HG03060 (cell line): ENCODE data around the gene FAM168B.
A peak's percentile ranks its signal among the peaks of the same experiment; 100 is the strongest.
"Not testable (repeated sequence)": the region's sequence is repeated elsewhere in the genome, so short reads cannot be mapped to it uniquely, and the experiment has no call there.

Experiments used
- ATAC-seq: cut with Tn5 transposase; IDR thresholded peaks from one replicate; pipeline ENCODE4 v1.9.1; 2021; ENCODE audit warnings: low read depth, moderate number of reproducible peaks; ENCODE audit not compliant: unreplicated experiment

FAM168B gene

DNA sequence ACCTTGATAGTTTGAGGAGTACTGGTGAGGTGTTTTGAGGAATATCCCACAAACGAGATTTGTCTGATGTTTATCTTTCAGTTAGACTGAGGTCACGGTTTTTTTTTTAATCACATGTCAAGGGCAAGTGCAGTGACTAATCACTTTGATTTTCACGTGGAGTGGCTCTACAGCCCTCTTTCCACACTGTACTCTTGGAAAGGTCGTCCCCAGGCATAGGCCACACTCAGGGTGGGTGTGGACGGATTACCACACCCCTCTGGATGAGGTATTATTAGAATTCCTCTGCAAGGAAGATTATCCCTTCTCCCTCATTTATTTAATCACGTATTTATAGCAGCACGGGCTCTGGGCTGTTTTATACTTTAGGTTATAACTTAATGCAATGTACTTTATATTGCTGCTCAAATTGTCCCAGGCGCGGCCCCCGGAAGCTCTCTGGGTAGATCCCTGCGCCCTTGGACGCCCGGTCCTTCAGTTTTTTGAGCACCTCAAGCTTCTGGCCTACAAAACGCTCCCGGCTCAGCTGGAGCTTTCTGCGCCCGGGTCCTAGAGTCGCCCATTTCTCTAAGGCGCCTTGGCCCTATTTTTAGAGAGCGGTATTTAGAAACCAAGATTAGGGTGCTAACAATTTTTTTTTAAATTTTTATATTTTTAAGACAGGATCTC is 11.4 kb upstream of the FAM168B start:
- ATAC-seq = peak; percentile 38

DNA sequence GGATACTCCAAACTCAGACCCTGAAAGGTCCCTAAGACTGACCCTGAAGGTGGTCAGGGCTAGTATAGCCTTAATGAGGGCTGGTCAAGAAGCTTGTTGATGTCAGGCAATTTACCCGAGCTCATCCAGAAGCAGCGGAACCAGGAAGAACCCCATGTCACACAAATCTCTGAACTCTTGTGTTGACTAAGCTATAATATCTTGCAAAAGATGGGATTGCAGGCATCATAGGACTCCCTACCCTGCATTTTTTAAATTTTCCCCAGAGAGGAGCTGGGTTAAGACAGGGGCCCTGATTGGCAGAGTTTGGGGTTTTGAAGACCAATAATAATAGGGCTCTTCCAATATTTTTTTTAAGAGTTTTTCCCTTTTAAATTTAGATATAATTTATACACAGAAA is 9.9 kb upstream of the FAM168B start:
- no peak for ATAC-seq

DNA sequence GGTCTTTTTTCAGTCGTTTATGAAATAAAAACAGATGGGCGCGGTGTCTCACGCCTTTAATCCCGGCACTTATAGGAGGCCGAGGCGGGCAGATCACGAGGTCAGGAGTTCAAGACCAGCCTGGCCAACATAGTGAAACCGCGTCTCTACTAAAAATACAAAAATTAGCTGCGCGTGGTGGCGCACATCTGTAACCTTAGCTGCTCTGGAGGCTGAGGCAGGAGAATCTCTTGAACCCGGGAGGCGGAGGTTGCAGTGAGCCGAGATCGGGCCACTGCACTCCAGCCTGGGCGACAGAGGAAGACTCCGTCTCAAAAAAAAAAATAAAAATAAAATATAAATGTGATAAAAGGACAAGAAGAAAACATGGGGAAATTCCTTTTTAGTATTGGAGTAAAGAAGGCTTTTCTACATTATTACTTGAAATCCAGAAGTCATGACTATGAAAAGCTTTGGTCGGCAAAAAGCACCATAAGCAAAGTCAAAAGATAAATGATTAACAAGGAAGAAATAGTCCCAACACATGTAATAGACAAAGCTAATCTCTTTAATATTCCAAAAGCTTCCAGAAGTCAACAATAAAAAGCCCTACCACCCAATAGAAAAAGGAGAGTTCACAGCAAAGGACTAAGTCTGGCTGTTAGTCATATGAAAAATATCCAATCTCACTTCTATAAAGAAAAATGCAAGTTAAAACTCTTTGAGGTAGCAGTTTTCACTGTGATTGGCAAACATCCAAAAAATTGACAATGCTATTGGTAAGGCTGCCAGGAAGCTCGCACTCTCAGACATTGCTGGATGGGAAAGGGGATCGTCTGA is 1.4 kb upstream of the FAM168B start:
- ATAC-seq = no peak

DNA sequence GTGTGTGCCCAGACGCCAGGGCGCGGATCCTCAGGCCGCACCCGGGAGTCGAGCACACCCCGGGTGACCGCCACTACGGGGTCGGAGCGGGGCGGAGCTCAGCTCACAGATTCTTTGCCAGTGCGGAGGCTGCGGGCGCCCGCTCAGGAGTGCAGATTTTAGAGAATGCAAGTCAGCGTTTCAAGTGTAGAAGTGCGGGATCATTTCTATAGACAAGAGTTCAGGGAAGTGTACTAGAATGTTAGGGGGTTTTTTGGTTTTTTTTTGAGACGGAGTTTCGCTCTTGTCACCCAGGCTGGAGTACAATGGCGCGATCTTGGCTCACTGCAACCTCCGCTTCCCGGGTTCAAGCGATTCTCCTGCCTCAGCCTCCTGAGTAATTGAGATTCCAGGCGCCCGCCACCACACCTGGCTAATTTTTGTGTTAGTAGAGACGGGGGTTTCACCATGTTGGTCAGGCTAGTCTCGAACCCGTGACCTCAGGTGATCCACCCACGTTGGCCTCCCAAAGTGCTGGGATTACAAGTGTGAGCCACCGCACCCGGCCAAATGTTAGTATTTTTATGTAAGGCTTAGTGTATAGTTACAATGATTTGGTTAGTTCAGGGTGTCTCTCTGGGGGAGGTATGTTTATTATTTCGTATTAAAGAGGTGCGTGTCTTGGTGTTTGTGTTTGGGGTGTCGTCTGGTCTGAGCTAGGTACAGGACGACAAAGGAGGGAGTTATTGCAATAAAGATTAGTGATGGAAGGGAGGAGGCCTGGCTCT is 619 bp upstream of the FAM168B start:
- peak; percentile 53 for ATAC-seq

DNA sequence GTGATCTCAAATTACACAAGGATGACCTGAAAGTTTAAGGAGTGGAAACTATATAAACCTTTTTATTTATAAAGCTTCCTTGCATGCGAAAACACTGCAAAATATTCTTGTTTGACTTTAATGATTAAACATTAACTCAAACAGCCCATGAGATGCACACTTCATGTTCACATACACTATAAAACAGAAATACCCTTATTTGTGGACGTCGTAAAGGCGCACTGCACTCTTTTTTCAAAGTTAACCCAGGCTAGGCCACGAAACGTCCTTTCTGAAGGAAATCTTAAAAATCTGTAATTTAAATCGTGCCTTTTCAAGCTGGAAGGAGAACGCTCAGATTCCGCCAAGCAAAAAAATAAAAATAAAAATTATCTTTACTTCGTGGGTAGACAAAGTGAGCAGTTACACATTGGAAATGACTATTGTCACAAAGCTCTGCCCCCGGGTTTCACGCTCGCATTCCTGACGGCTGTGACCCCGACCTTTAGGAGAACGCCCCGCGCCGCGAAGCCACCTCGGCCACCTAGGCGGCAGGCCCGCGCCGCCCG is 728 bp downstream of the FAM168B start:
- ATAC-seq = no peak

DNA sequence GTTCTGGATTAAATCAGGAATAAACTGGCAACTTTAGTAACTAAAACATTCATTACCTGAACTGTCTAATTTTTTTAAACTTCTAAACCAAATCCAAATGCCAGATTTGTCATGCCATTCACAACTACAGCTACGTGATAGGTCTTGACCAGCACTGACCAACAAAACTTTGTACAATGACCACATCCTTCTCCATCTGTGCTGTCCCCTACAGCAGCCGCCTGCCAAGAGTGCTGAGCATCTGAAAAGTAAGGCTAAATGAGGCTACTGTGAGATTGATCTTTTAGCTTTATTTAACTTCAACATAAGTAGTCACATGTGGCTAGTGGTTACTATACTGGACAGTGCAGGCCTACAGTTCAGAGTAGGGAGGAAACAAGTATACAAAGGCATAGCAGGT is 7.6 kb downstream of the FAM168B start:
- ATAC-seq = no peak

DNA sequence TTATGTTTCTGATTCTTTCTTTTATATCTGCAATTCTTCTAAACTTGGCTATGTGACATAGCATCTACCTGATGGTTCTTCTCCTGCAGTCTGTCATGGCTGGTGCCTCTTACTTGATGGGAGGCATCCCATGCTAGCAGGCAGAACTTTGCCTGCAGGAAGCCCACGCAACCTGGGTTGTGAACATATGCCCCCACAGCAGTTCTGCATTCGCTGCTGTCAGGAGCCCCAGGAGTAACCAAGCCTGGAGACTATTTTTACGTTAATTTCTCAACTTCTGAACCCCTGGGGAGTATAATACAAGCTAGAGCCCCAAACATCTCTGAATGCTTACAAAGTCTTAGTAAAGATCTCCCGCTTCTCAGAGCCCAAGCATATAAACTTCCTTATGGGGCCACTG is 12.1 kb downstream of the FAM168B start:
- ATAC-seq = no peak

DNA sequence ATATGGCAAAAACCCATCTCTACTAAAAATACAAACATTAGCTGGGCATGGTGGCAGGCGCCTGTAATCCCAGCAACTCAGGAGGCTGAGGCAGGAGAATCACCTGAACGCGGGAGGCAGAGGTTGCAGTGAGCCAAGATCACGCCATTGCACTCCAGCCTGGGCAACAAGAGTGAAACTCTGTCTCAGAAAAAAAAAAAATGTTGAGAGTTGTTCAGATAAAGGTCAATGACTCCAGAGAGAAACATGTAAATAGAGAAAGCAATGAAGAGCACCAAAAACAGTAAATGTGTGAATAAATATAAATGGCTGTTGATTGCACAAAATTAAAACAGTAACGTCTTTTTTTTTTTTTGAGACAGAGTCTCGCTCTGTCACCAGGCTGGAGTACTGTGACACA is 13.3 kb downstream of the FAM168B start:
- not testable (repeated sequence) for ATAC-seq

DNA sequence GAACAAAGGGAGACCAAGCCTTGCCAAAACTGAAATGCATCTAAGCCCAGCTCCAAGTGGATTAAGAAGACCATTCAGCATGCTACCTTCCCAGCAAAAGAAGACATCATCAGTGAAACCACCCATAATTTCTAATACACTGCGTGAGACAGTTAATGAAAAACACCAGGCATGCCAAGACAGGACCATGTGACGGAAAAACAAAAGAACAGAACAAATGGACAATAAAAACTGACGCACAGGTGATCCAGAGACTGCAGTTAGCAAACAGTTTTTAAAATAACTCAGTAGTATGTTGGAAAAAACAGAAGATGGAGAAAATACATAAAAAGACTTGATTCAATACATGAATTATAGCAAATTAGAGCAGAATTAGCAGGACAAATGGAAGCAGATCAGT is 15.3 kb downstream of the FAM168B start:
- ATAC-seq = no peak

DNA sequence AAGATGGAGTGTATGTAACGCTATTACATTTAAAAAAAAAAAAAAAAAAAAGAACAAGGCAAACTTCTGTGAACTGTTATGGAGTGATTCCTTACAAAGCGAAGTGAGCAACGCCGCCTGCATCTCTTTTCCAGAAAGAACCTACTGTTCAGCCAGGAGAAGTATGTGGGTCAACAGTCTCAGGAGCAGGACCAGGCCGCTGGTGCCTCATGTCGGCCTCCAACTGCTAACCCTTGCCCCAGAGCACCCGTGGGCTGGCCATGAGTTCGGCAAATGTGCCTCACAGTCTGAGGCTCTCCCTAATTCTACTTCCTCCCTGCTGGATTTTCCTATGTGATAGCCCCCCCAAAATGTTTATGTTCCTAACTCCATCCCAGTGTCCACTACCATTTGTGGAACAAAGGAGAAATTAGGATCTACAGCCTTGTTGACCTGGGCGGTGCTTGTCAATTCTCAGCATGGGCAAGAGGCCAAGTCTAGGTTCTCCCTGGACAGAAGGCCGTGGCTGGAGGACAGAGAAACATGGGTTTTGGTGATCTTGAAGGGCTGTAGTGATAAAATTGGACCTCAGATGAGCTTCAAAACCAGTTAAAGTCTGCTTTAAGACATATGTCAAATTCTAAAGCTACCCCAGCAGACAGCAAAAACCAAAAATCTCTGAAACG is 15.9 kb downstream of the FAM168B start:
- ATAC-seq = no peak

DNA sequence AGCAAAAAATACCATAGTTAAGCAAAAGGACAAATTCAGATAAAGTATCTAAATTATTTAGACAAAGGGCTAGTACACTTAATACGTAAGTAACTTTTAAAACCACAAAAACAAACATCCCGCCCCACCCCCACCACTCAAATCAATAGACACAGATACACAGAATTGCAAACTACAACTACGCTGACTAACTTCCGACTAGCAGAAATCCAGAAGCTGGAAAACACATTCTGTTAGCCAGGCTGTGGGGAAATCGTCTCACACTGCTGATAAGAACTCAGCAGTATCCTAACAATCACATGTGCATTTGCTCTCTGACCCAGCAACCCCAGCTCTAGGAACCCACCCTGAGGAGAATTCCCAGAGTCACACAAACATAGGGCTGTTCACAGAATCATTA is 16.6 kb downstream of the FAM168B start:
- ATAC-seq = no peak

DNA sequence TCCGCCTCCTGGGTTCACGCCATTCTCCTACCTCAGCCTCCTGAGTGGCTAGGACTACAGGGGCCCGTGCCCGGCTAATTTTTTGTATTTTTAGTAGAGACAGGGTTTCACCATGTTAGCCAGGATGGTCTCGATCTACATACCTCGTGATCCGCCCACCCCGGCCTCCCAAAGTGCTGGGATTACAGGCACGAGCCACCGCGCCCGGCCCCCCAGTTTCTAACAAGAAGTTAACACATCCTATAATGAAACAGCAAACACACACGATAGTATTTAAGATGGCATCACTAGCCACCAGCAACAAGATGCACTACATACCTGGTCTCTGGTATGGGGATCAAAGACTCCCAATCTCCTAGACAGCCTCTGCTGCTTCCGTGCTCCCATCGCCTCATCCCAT is 17.7 kb downstream of the FAM168B start:
- not testable (repeated sequence) for ATAC-seq

DNA sequence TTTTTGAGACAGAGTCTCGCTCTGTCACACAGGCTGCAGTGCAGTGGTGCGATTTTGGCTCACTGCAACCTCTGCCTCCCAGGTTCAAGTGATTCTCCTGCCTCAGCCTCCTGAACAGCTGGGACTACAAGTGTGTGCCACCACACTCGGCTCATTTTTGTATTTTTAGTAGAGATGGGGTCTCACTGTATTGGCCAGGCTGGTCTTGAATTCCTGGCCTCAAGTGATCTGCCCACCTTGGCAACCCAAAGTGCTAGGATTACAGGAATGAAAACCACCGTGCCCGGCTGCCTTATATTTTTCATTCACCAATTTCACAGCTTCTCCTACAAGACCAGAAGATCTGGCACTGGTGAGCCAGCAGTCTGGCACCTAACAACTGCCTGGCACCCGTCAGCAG is 25.1 kb downstream of the FAM168B start:
- ATAC-seq = not testable (repeated sequence)

DNA sequence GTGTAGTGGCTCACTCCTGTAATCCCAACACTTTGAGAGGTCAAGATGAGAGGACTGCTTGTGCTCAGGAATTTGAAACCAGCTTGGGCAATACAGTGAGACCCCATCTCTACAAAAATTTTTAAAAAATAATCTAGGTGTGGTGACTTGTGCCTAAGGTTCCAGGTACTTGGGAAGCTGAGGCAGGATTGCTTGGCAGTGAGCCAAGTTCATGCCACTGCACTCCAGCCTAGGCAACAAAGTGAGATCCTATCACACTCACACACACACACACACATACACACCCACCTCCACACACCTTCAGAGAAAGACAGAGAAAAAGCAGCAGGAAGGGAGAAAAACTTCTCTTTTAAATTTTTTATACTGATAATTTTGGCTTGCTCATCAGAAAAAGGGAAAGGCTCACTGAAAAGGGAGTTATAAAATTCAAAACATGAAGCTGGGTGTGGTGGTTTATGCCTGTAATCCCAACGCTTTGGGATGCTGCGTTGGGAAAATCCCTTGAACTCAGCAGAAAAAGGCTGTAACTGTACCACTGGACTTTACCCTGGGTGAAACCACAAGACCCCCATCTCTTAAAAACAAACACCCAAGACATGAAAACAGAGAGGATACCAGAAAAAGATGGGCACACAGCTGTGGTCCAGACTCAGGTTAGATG is 25.7 kb downstream of the FAM168B start:
- ATAC-seq = no peak

DNA sequence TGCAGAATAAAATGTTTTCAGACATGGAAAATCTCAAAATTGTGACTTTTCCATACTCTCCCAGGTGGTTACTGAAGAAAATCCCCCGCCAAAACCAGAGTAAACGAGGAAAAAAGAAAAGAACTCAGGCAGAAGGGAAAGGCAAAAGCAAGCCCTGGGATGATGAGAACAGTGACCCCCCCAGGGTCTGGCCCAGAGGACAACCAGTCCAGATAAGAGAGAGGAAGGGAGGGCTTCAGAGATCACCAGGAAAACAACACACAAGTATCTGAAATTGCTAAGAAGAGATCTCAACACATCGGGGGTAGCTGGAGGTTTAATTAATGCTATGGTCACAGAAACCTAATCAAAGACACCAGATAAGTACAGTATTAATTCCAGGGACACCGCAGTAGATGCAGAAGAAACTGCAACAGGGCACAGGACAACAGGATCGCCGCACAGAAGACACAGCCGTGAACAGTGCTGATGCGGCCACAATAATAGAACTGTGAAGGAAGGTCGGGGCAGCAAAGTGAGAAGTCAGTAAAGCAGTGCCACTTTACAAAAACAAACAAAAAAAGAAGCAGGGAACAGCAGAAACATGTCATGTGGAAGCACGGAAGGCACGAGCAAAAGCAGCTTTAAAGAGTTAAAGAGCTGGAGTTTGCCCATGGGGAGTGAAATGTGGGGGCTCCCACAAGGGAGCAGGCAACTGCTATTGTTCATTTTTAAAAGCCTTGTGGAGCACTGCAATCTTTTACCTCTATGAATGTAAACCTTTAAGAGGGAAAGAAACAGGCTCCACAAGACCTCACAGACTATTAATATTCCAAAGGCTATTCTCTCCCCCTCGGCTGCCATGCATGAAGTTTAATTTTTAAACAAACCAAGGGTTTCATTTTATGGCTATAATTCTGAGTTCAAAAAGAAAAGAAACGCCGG is 28.4 kb downstream of the FAM168B start:
- ATAC-seq = no peak

DNA sequence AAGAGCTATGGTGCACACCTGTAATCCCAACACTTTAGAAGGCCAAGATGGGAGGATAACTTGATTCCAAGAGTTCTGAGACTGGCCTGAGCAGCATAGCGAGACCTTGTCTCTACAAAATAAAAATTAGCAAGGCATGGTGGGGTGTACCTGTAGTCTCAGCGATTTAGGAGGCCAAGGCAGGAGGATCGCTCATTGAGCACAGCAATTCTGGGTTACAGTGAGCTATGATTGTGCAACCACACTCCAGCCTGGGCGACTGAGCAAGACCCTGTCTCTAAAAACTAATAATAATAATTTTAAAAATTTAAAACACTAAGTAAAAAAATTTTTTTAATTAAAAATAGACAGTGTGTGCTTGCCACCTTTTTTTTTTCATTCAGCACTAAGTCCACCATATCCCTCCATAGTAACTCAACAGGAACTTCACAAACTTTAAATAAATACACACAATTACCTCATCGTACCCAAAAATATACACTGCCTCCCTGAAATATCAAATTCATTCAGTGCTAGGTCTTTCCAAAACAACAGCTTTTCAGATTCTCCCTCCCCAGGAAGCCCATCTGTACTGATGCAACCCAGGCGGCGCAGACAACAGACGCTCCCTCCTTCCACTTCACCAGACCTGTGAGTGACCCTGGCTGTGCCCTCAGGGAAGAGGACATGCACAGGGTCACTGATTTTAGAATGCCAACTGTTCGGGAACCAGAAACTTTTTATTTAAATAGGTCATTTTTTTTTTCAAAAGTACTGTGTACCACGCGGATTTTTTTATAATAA is 29.6 kb downstream of the FAM168B start:
- no peak for ATAC-seq

DNA sequence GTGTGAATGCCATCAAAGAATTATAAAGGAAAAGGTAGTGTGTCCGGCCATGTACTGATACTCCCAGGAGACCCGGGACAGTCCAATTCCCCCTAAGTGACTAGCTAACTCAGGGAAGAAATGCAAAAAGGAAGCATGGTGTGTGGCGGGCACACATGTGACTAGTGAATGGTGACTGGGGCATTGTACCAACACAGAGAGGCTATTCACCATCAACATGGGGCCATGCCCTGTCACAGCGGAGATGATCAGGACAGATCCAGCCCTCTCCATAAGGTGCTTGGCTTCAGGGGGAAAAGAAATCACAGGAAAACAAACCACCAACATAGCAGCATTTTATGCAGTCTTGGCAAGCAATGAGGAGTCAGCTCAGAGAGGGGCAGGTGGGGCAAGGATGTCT is 34.3 kb downstream of the FAM168B start:
- no peak for ATAC-seq

DNA sequence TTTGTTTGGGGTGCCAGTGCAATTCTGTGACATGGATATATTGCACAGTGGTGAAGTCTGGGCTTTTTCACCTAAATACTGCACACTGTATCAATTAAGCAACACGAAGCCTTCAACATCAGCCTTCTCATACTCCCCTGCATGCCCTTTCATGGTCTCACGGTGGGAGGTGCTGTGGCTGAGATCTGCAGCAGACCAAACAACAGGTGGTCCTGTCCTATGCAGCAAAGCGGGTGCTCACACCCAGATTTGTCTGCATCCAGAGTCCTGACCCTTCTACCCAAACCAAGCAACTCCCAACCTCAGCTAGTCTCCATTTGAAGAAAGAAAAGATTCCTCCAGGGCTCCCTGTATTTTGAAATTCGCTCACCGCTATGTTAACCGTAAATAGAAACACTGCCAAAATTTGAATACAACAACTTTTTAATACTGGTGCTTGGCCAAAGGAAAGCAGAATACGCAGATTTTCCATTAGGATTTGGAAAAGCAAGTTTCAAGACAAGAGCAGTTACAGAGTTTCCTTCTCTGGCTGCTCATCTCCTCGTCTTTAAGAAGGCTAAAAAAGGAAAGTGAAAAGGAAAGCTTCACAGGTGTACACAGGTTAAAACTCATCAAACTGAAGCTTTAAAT is 34.9 kb downstream of the FAM168B start:
- ATAC-seq = no peak
